ENCODE measurements around the gene CCDC88B. TPM values are rescaled to one million over a fixed set of nuclear protein-coding genes. Genes with fewer than 3 reads are reported as not detected.
A peak's percentile ranks its signal among the peaks of the same experiment; 100 is the strongest.

CCDC88B gene
- total and polyA plus RNA-seq, 9 of the 15 experiments (the other 6 are each of a cell fraction or from before 2014, with no cell fraction given) = 0.13 to 18.1 (median 7.9) TPM

- TF ChIP-seq, protein P1, sequence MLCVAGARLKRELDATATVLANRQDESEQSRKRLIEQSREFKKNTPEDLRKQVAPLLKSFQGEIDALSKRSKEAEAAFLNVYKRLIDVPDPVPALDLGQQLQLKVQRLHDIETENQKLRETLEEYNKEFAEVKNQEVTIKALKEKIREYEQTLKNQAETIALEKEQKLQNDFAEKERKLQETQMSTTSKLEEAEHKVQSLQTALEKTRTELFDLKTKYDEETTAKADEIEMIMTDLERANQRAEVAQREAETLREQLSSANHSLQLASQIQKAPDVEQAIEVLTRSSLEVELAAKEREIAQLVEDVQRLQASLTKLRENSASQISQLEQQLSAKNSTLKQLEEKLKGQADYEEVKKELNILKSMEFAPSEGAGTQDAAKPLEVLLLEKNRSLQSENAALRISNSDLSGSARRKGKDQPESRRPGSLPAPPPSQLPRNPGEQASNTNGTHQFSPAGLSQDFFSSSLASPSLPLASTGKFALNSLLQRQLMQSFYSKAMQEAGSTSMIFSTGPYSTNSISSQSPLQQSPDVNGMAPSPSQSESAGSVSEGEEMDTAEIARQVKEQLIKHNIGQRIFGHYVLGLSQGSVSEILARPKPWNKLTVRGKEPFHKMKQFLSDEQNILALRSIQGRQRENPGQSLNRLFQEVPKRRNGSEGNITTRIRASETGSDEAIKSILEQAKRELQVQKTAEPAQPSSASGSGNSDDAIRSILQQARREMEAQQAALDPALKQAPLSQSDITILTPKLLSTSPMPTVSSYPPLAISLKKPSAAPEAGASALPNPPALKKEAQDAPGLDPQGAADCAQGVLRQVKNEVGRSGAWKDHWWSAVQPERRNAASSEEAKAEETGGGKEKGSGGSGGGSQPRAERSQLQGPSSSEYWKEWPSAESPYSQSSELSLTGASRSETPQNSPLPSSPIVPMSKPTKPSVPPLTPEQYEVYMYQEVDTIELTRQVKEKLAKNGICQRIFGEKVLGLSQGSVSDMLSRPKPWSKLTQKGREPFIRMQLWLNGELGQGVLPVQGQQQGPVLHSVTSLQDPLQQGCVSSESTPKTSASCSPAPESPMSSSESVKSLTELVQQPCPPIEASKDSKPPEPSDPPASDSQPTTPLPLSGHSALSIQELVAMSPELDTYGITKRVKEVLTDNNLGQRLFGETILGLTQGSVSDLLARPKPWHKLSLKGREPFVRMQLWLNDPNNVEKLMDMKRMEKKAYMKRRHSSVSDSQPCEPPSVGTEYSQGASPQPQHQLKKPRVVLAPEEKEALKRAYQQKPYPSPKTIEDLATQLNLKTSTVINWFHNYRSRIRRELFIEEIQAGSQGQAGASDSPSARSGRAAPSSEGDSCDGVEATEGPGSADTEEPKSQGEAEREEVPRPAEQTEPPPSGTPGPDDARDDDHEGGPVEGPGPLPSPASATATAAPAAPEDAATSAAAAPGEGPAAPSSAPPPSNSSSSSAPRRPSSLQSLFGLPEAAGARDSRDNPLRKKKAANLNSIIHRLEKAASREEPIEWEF (CRISPR knock-in tag; IDR thresholded peaks at IDR 0.05) = no peak
- TF ChIP-seq HDAC2 (IDR thresholded peaks at IDR 0.05) = no peak
- TF ChIP-seq CTBP1 (IDR thresholded peaks at IDR 0.05; ENCODE audit: borderline replicate concordance) = peak; percentile 24
- TF ChIP-seq C11orf30 (IDR thresholded peaks at IDR 0.05; ENCODE audit: low read depth) = no peak
- no peak for TF ChIP-seq NR1H2 (CRISPR knock-in tag; IDR thresholded peaks at IDR 0.05)
- TF ChIP-seq ZNF197 (CRISPR knock-in tag; IDR thresholded peaks at IDR 0.05; ENCODE audit: low read depth) = no peak
- peak; percentile 72 for TF ChIP-seq HNRNPK (IDR thresholded peaks at IDR 0.05; ENCODE audit: low read depth, low read length, poor library complexity, severe bottlenecking)
- 0 out of 2 replicates have a peak, but pooled peaks have one; percentile 34 for TF ChIP-seq ELF1 (tag; IDR thresholded peaks at IDR 0.05)
- TF ChIP-seq, protein P2, sequence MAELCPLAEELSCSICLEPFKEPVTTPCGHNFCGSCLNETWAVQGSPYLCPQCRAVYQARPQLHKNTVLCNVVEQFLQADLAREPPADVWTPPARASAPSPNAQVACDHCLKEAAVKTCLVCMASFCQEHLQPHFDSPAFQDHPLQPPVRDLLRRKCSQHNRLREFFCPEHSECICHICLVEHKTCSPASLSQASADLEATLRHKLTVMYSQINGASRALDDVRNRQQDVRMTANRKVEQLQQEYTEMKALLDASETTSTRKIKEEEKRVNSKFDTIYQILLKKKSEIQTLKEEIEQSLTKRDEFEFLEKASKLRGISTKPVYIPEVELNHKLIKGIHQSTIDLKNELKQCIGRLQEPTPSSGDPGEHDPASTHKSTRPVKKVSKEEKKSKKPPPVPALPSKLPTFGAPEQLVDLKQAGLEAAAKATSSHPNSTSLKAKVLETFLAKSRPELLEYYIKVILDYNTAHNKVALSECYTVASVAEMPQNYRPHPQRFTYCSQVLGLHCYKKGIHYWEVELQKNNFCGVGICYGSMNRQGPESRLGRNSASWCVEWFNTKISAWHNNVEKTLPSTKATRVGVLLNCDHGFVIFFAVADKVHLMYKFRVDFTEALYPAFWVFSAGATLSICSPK (IDR thresholded peaks at IDR 0.05; ENCODE audit: borderline replicate concordance) = no peak
- no peak for TF ChIP-seq HIVEP1 (CRISPR knock-in tag; IDR thresholded peaks at IDR 0.05)
- no peak for TF ChIP-seq ZNF12 (CRISPR knock-in tag; IDR thresholded peaks at IDR 0.05)
- TF ChIP-seq ZNF511 (CRISPR knock-in tag; IDR thresholded peaks at IDR 0.05) = no peak
- no peak for TF ChIP-seq KDM5B (IDR thresholded peaks at IDR 0.05; ENCODE audit: insufficient replicate concordance, low read depth, low read length)
- TF ChIP-seq ZNF184 (CRISPR knock-in tag; IDR thresholded peaks at IDR 0.05) = no peak
- peak; percentile 50 for TF ChIP-seq ATF7 (IDR thresholded peaks at IDR 0.05)
- TF ChIP-seq SOX6 (IDR thresholded peaks at IDR 0.05) = no peak
- TF ChIP-seq BACH1 (tag; IDR thresholded peaks at IDR 0.05) = no peak
- TF ChIP-seq CREB1 (IDR thresholded peaks at IDR 0.05) = peak; percentile 66; the same call in 1 of the 2 replicates
- no peak for TF ChIP-seq CREB1 (CRISPR knock-in tag; IDR thresholded peaks at IDR 0.05)
- TF ChIP-seq, protein P3, sequence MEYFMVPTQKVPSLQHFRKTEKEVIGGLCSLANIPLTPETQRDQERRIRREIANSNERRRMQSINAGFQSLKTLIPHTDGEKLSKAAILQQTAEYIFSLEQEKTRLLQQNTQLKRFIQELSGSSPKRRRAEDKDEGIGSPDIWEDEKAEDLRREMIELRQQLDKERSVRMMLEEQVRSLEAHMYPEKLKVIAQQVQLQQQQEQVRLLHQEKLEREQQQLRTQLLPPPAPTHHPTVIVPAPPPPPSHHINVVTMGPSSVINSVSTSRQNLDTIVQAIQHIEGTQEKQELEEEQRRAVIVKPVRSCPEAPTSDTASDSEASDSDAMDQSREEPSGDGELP (CRISPR knock-in tag; IDR thresholded peaks at IDR 0.05; ENCODE audit: borderline replicate concordance) = peak; percentile 95
- TF ChIP-seq RNF2 (IDR thresholded peaks at IDR 0.05) = no peak; the same call in 1 of the 2 replicates
- no peak for TF ChIP-seq FOXJ2 (tag; IDR thresholded peaks at IDR 0.05)
These were observed 34.8 kb upstream of the CCDC88B start, which contains the start of gene ESRRA (continued) for GRCh38 chr11:64305075-64305690.
